GM18861 (cell line): ENCODE results near the gene POLR1H.

Experiments used
- ATAC-seq: cut with Tn5 transposase; IDR thresholded peaks from one replicate; pipeline ENCODE4 v1.9.1; 2021; ENCODE audit not compliant: unreplicated experiment

The POLR1H gene

DNA sequence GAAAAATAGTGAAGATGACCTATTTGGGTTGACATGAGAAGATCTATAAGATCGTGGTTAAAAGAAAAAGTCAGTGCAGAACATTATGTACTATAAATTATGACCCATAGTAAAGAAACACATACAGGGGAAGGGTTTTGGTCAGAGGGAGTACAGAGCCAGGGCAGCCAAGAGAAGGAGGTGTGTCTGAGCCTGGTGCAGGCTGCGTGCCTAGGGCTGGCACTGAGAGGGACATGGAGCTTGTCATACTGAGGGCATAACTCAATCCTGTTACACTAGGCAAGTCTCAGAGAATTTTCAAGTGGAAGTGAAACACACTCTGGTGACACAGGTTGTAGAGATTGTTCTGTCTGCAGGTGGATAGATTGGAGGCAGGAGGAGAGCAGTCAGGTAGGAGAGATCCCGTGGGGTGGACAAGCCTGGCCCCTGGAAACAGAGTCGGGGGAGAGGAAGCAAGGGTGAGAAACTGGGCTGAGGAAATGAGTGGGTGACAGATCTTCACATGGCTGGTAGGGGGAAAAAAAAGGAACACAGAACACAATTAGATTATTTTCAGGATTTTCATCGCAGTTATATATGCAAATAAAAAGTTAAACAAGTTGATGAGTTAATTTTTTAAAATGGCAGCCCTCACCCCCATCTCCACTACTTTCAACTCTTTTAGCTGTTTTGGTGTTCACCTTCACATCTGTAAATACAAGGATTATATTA is 33.0 kb downstream of the POLR1H start:
- ATAC-seq: no peak

DNA sequence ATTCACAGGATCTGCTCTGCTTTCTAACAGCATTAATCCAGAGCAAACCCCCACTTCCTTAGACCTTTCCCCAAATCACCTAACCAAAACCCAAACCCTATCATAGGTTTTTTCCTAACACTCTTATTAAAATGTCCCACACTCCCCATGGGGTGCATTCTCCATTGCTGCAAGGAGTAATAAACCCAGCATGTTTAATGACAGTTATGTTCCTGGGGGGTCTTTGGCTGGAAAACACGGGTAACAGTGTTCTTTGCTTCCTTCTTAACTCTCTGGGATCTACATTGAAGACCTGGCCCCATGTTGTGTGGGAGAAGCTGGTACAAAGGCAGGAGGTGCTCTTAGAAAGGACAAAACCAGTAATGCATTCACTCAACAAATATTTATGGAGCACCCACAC is 35.8 kb downstream of the POLR1H start:
- ATAC-seq: no peak

GRCh38 chr6:30097902-30098768 is 37.1 kb downstream of the POLR1H start:
- no peak for ATAC-seq

DNA sequence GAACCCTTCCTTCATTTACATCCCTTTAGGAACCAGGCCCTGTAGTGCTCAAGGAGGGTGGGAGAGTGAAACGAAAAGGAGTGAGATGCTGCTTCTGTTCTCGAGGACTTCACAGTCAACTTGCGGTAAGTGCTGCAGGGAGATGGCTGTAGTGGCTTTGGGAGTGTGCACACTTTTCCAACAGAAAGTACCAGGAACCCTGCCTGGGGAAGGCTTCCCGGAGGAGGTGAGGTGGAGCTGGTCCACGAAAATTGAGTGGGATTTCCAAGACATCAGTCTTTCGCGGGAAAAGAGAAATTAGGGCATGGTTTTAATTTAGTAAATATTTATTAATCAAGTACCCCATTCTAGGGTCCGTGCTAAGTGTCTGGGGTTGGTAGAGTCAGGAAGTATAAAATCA is 39.1 kb downstream of the POLR1H start:
- no peak for ATAC-seq

GRCh38 chr6:30100585-30101443 is 39.7 kb downstream of the POLR1H start:
- no peak for ATAC-seq

- peak; percentile 55 for ATAC-seq
Measured at GRCh38 chr6:30101444-30102413, 40.7 kb downstream of the POLR1H start.

GRCh38 chr6:30102414-30102969 is 41.4 kb downstream of the POLR1H start:
- no peak for ATAC-seq

DNA sequence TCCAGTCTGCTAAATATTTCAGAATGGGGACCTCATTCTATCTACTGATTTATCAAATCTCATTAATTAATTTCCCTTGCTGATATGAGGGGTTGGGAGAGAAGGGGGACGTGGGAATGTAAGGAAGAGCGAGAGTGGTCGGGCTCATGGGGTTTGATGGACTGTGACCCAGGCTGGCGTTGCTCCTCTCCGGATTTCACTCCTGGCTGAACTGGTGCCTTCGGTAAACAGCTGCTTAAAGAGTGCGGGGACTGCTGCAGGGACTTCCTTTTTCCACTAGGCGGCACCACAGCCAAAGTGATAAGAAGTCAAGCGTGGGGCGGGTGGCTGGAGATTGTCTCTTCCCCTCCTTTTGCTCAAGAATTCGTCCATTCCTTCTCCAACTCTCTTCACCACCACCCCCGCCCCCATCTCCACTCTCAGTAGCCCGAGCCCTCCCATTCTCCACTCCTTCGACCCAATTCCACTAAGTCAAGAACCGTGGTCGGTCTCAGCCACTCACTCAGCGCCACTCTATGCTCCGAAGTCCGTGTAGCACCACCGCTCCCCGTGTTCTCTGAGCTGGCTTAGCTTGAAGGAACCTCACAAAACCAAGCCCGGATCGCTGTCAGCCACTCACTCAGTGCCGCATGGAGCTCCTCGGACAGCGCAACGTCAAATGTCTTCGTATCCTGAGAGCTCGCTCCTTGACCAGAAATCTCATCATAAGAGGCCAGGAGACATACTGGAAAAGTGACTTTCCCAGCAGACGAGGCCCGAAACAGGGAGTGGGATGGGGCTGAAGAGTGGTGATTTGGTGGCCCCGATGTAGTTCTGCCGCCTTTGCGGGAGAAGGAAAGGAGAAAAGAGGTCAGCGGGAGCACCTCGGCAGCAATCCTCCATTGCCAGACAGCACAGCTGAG is 42.2 kb downstream of the POLR1H start:
- peak; percentile 38 for ATAC-seq

- no peak for ATAC-seq
Measured at GRCh38 chr6:30103872-30104179, 42.8 kb downstream of the POLR1H start.

DNA sequence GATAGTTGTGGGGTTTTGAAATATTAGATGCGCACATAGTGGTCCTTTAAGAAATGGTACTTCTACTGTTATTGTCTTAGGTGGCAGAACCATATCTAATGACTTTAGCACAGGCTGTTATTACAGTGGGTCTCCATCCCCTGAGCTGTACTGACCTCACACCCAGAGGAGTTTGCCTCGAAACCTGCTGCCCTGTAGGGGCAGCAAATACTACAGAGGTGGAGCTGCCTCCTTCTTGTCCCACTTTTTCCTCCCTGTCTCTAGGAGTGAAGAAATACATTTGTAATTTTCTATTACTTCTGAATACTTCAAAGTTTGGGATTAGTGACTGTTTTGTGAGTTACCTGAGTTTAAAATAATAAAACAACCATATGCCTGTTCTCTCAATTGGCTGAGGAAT is 43.6 kb downstream of the POLR1H start:
- ATAC-seq: no peak

- ATAC-seq: no peak
Measured at GRCh38 chr6:30111266-30111856, 50.3 kb downstream of the POLR1H start.

- no peak for ATAC-seq
Measured at GRCh38 chr6:30112402-30112994, 51.4 kb downstream of the POLR1H start.

DNA sequence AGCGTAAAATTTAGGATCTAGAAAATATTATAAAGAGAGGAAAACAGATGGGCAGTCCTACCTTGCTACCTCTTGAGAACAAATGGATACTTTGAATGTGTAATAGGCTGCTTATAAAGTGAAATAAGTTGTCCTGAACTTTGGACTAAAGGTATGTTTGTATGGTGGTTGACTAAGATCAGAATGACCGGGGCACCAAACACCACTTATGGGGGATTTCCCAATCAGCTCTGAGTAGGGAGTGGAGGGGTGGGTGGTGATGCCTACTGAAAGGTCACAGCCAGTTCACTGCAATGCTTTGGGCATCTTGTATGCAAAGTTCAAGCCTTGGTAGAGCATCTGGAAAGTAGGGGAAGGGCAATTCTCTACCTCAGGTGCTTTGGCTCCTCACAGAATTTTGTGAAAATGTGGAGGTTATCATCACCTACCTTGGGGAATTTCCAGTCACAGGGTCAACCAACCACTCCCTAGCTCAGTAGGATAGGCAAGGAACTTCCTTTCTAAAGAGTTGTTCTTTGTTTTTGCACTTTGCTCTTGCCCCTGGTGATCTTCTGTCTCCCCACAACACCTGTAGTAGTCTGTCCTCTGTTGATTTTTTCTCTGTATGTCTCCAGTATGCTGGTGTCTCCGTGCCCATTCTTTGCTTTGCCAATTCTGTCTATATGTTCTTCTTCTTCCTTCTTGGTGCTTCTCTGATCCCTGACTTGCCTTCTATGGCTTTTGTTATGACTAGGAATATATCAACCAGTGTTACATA is 52.1 kb downstream of the POLR1H start, which contains the start of gene TRIM31:
Gene TRIM31, minus strand, starts transcription at position 88 of the 757 bp plus-strand sequence. CDS start 285 bp downstream, outside the sequence.
- ATAC-seq: peak; percentile 71

- no peak for ATAC-seq
Measured at GRCh38 chr6:30113841-30114240, 52.8 kb downstream of the POLR1H start.
